GM18867 (cell line): Measurements from ENCODE around the gene GPX8.

ENCODE experiments used
- ATAC-seq: cut with Tn5 transposase; IDR thresholded peaks from one replicate; pipeline ENCODE4 v1.9.1; 2021; ENCODE audit warnings: mild to moderate bottlenecking, moderate library complexity; ENCODE audit not compliant: unreplicated experiment

GPX8 gene

GRCh38 chr5:55159763-55160492 lies at the start of gene GPX8:
Gene GPX8, plus strand, starts transcription at chr5:55160171. Its CDS starts 22 bp downstream, at chr5:55160193.
- no peak for ATAC-seq

- no peak for ATAC-seq
These were observed 49.8 kb upstream of the GPX8 start for GRCh38 chr5:55110217-55110616.

- no peak for ATAC-seq
These were observed 46.6 kb upstream of the GPX8 start for GRCh38 chr5:55113327-55113726.

- ATAC-seq: no peak
These were observed 45.9 kb upstream of the GPX8 start for GRCh38 chr5:55114061-55114460.

GRCh38 chr5:55123365-55123764 lies 36.6 kb upstream of the GPX8 start:
- no peak for ATAC-seq

GRCh38 chr5:55134053-55134722 lies 25.8 kb upstream of the GPX8 start:
- ATAC-seq: no peak

GRCh38 chr5:55136521-55136920 lies 23.4 kb upstream of the GPX8 start:
- no peak for ATAC-seq

GRCh38 chr5:55140908-55141665 lies 18.9 kb upstream of the GPX8 start:
- ATAC-seq: no peak

- ATAC-seq: no peak
These were observed 17.9 kb upstream of the GPX8 start for GRCh38 chr5:55141945-55142690.

- no peak for ATAC-seq
These were observed 16.3 kb upstream of the GPX8 start for GRCh38 chr5:55143624-55144023.

GRCh38 chr5:55146080-55146479 lies 13.9 kb upstream of the GPX8 start:
- ATAC-seq: no peak

GRCh38 chr5:55146543-55147151 lies 13.3 kb upstream of the GPX8 start:
- ATAC-seq: peak; percentile 83

- no peak for ATAC-seq
These were observed 10.6 kb upstream of the GPX8 start for GRCh38 chr5:55149308-55149795.

GRCh38 chr5:55151923-55152842 lies 7.8 kb upstream of the GPX8 start:
- ATAC-seq: no peak

- ATAC-seq: no peak
These were observed 5.1 kb upstream of the GPX8 start for GRCh38 chr5:55154873-55155272.

- ATAC-seq: no peak
These were observed 680 bp downstream of the GPX8 start for GRCh38 chr5:55160493-55161209.

GRCh38 chr5:55162666-55163065 lies 2.7 kb downstream of the GPX8 start:
- ATAC-seq: no peak

GRCh38 chr5:55171471-55171870 lies 11.5 kb downstream of the GPX8 start:
- ATAC-seq: no peak
